Stomach (tissue), 9 donors: ENCODE measurements around the gene ABLIM3. TPM values are rescaled to one million over a fixed set of nuclear protein-coding genes. Genes with fewer than 3 reads are reported as not detected.

ENCODE experiments used
- DNase-seq, 2 donors: peaks; one replicate each; pipeline versions ENCODE4 v3.0.0 to v3.0.0-alpha.2; 2013 to 2019
- H3K27ac ChIP-seq, 5 donors: fragments of 200-600 bp in 4 of 5; sonication (generic) in 4 of 5; one replicate each; pipeline ENCODE4 v1.5.1; 2013 to 2019; ENCODE audit warnings: mild to moderate bottlenecking in 1 of 5, moderate library complexity in 1 of 5
- H3K27me3 ChIP-seq, 3 donors: fragments of 200-600 bp; sonication (generic); one replicate each; pipeline ENCODE4 v1.5.1; 2017 to 2019; ENCODE audit warnings: mixed run types in 1 of 3
- H3K36me3 ChIP-seq, 4 donors: fragments of 200-600 bp; sonication (generic); 1 replicate in 3 of 4; 2 replicates in 1 of 4; pipeline ENCODE4 v1.5.1; 2016 to 2019
- H3K4me1 ChIP-seq, 4 donors: fragments of 200-600 bp; sonication (generic); one replicate each; pipeline ENCODE4 v1.5.1; 2016 to 2019
- H3K4me3 ChIP-seq, 4 donors: fragments of 200-600 bp; sonication (generic) in 3 of 4; one replicate each; pipeline ENCODE4 v1.5.1; 2016 to 2019; ENCODE audit warnings: mild to moderate bottlenecking in 1 of 4
- H3K9me3 ChIP-seq, 4 donors: fragments of 200-600 bp; sonication (generic); one replicate each; pipeline ENCODE4 v1.5.1; 2016 to 2019
- CTCF ChIP-seq, 7 experiments: fragments of 450-650 bp in 4 of 7; fragments of 200-600 bp in 3 of 7; sonication (generic) in 3 of 7; IDR thresholded peaks; one replicate each; pipeline ENCODE4 v1.5.1; 2016 to 2019; ENCODE audit warnings: antibody characterized with exemption in 7 of 7, control low read depth in 2 of 7, mild to moderate bottlenecking in 1 of 7
- EP300 ChIP-seq: sonication (generic); formaldehyde crosslinking; IDR thresholded peaks from one replicate; pipeline ENCODE4 v1.6.1; 2017; ENCODE audit warnings: antibody characterized with exemption
- POLR2A ChIP-seq, 4 donors: fragments of 450-650 bp; IDR thresholded peaks; one replicate each; pipeline ENCODE4 v1.6.1; 2016; ENCODE audit warnings: antibody characterized with exemption in 4 of 4, control low read depth in 2 of 4, mild to moderate bottlenecking in 1 of 4, moderate library complexity in 1 of 4
- POLR2AphosphoS5 ChIP-seq, 3 donors: sonication (generic); formaldehyde crosslinking; IDR thresholded peaks; one replicate each; pipeline ENCODE4 v1.6.1; 2016; ENCODE audit warnings: antibody characterized with exemption in 3 of 3
- WGBS, 5 donors: extraction: QIAGEN DNeasy Blood & Tissue Kit in 3 of 5; methylation state at CpG; one replicate each; pipeline versions ENCODE4 v1.1.5 to v1.1.7; 2013 to 2018; 5-methylcytosine and 5-hydroxymethylcytosine counted together
- intact Hi-C: fragments of 100-400 bp; cut with DNase I; formaldehyde crosslinking; loops from one replicate; pipeline ENCODE4 v1.15.1; 2023; ENCODE audit warnings: low total_unique reads
- polyA plus RNA-seq, 3 donors: library from polyadenylated mRNA; stranded (reverse); fragments of 200-250 nt; gene quantifications; one replicate each; pipeline ENCODE4 v1.2.3, GENCODE V29; 2013
- total RNA-seq, 5 donors: library from RNA; depleted of rRNA; stranded (reverse); fragments of >200 nt; gene quantifications; one replicate each; pipeline versions ENCODE4 v1.1.0 to v1.2.3, GENCODE V29; 2014 to 2016
- donor health status: healthy with polysubstance abuse.
- donor health status: Bipolar disorder and iron deficiency.
- donor health status: healthy.

ABLIM3 gene
- total and polyA plus RNA-seq, 8 donors, result 4.6 to 21.4 (median 10.3) TPM

- H3K9me3 ChIP-seq, result peaks cover 0 to 5% (median 2%) of the 10 kb centered on the region in 4 donors
- no peak overlapping the region for H3K4me3 ChIP-seq
- intact Hi-C loops, result no loop called here
- peak overlapping the region in 1 of 5 donors; percentile 1 for H3K27ac ChIP-seq
- DNase-seq, result peak in 1 of 2 donors; percentile 41
- H3K4me1 ChIP-seq, result peaks cover 15 to 26% (median 15%) of the 10 kb centered on the region in 4 donors
- H3K36me3 ChIP-seq, result no peaks in the 10 kb centered on the region
- peaks cover 0 to 36% (median 22%) of the 10 kb centered on the region in 3 donors for H3K27me3 ChIP-seq
- 46 to 60% (median 54%) methylated on average over 3 of the region's 3 CpGs for WGBS, 5 donors
- no peak for TF ChIP-seq CTCF (IDR thresholded peaks at IDR 0.05)
- TF ChIP-seq POLR2AphosphoS5 (IDR thresholded peaks at IDR 0.05), result no peak
- no peak for TF ChIP-seq POLR2A (IDR thresholded peaks at IDR 0.05)
- TF ChIP-seq EP300, result no peak
Observed at GRCh38 chr5:149273950-149274349, 132.7 kb downstream of the ABLIM3 start.

- Histone ChIP-seq H3K9me3 (no peaks in the 10 kb centered on the region), H3K36me3 (no peaks in the 10 kb centered on the region), H3K4me1 (peaks cover 15 to 26% (median 15%) of the 10 kb centered on the region in 4 donors), H3K27me3 (peaks cover 0 to 36% (median 22%) of the 10 kb centered on the region in 3 donors), H3K4me3 (no peak overlapping the region), H3K27ac (no peak overlapping the region)
- no peak for DNase-seq
- TF ChIP-seq CTCF (IDR thresholded peaks at IDR 0.05) (no peak), POLR2AphosphoS5 (IDR thresholded peaks at IDR 0.05) (no peak)
- WGBS, 5 donors, result 82 to 100% (median 84%) methylated on average over 1 of the region's 1 CpG
- intact Hi-C loops, result no loop called here
Observed at GRCh38 chr5:149274939-149275338, 133.6 kb downstream of the ABLIM3 start.

DNA sequence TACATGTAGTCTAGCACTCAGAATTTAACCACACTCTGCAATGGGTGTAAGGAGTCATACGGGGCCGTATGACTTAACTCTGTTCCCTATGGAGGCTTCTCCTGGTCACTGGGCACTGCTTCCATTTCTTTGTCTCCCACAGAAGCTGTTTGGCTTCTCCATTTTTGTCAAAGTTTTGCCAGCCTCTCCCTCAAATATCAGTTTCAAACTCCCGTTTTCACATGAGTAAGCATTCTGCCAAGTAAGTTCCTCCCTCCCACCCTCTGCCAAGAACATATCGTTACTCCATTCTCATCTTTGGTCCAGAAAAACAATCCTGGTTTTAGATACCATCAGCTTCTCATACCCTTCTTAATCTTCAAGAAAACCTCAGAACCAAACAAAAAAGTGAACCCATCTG lies 136.5 kb downstream of the ABLIM3 start:
- no peaks in the 10 kb centered on the region for H3K9me3 ChIP-seq
- H3K36me3 ChIP-seq, result no peaks in the 10 kb centered on the region
- peaks cover 0 to 8% (median 3%) of the 10 kb centered on the region in 4 donors for H3K4me1 ChIP-seq
- WGBS, 5 donors, result 69 to 80% (median 74%) methylated on average over 4 of the region's 4 CpGs
- H3K4me3 ChIP-seq, result no peak overlapping the region
- H3K27ac ChIP-seq, result no peak overlapping the region
- TF ChIP-seq POLR2AphosphoS5 (IDR thresholded peaks at IDR 0.05) (no peak), CTCF (IDR thresholded peaks at IDR 0.05) (no peak), EP300 (no peak), POLR2A (IDR thresholded peaks at IDR 0.05) (no peak)
- peaks cover 0 to 11% (median 1%) of the 10 kb centered on the region in 3 donors for H3K27me3 ChIP-seq
- DNase-seq, result no peak
- intact Hi-C loops, result no loop called here

DNA sequence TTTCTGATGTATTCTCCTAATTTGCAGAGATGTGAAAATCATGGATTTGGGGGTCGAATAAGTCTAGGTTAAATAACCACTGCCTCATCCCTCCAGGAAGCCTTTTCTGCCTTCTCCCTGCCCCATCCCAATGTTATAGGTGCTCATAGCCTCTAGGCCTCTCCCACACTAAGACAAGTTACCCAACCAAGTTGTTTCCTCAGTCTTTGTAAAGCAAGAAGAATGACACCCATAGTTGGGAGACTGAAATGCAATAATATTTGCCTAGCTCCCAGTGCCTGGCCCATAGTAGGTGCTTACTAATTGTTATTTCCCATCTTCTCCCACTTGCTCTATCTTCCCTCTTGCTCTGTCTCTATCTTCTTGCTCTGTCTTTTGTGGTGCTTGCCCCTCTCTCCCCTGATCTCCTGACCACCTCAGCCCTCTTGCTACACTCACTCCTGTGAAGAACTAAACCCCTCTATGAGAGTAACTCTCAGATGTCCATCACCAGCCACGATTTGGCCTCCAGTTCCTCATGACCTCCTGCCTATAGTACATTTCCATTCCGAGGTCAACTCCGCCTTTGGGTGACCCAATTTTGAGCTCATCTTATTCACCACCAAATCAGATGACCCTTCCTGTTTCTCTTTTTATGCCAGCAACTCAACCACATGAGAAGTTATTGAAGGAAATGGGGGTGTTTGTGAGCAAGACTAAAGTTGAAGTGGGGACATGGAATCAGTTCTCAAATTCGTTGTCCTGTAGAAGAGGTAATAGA lies 137.3 kb downstream of the ABLIM3 start:
- TF ChIP-seq POLR2AphosphoS5 (IDR thresholded peaks at IDR 0.05), result no peak
- no peak for TF ChIP-seq CTCF (IDR thresholded peaks at IDR 0.05)
- TF ChIP-seq EP300, result no peak
- no peak for TF ChIP-seq POLR2A (IDR thresholded peaks at IDR 0.05)
- H3K27ac ChIP-seq, result no peak overlapping the region
- H3K36me3 ChIP-seq, result no peaks in the 10 kb centered on the region
- WGBS, 5 donors, result 63 to 80% (median 75%) methylated on average over 5 of the region's 5 CpGs
- peaks cover 0 to 3% (median 0%) of the 10 kb centered on the region in 3 donors for H3K27me3 ChIP-seq
- H3K4me1 ChIP-seq, result peaks cover 0 to 6% (median 2%) of the 10 kb centered on the region in 4 donors
- DNase-seq, result no peak
- no peaks in the 10 kb centered on the region for H3K9me3 ChIP-seq
- no peak overlapping the region for H3K4me3 ChIP-seq
- intact Hi-C loops, result no loop called here
